Adrenal gland (tissue), 12 donors: ENCODE data around the gene DZIP3. TPM values are rescaled to one million over a fixed set of nuclear protein-coding genes. Genes with fewer than 3 reads are reported as not detected.
A peak's percentile ranks its signal among the peaks of the same experiment; 100 is the strongest.

Source experiments
- DNase-seq, 7 donors: peaks; one replicate each; pipeline ENCODE4 v3.0.0-alpha.2; 2019 to 2020
- H3K27ac ChIP-seq, 5 donors: fragments of 200-600 bp; sonication (generic) in 4 of 5; 1 replicate in 3 of 5; 2 replicates in 2 of 5; pipeline versions ENCODE4 v1.5.1 to v1.8.0; 2016 to 2020; ENCODE audit warnings: mild to moderate bottlenecking in 1 of 5
- H3K27me3 ChIP-seq: fragments of 200-600 bp; 2 replicates; pipeline ENCODE4 v1.8.0; 2021
- H3K36me3 ChIP-seq, 2 donors: fragments of 200-600 bp; replicated peaks in 1 of 2; 1 replicate in 1 of 2; 2 replicates in 1 of 2; pipeline versions ENCODE4 v1.5.1 to v1.8.0; 2018 to 2022
- H3K4me1 ChIP-seq, 2 donors: fragments of 200-600 bp; replicated peaks in 1 of 2; 1 replicate in 1 of 2; 2 replicates in 1 of 2; pipeline versions ENCODE4 v1.5.1 to v1.8.0; 2018 to 2021
- H3K4me3 ChIP-seq, 4 donors: fragments of 200-600 bp; sonication (generic) in 3 of 4; one replicate each; pipeline ENCODE4 v1.5.1; 2016 to 2018
- H3K9me3 ChIP-seq, 3 donors: fragments of 200-600 bp; sonication (generic) in 1 of 3; replicated peaks in 1 of 3; 1 replicate in 2 of 3; 2 replicates in 1 of 3; pipeline versions ENCODE4 v1.5.1 to v1.8.0; 2016 to 2021
- CTCF ChIP-seq, 6 experiments: fragments of 450-650 bp in 4 of 6; fragments of 200-600 bp in 2 of 6; sonication (generic) in 1 of 6; IDR thresholded peaks; 1 replicate in 5 of 6; 2 replicates in 1 of 6; pipeline versions ENCODE4 v1.5.1 to v1.8.0; 2016 to 2021; ENCODE audit warnings: antibody characterized with exemption in 6 of 6, mild to moderate bottlenecking in 2 of 6, moderate library complexity in 1 of 6
- POLR2A ChIP-seq, 2 donors: fragments of 450-650 bp; IDR thresholded peaks; one replicate each; pipeline ENCODE4 v1.6.1; 2017; ENCODE audit warnings: antibody characterized with exemption in 2 of 2, mild to moderate bottlenecking in 2 of 2, moderate library complexity in 1 of 2
- WGBS, 4 donors: extraction: QIAGEN DNeasy Blood & Tissue Kit in 2 of 4; methylation state at CpG; one replicate each; pipeline versions ENCODE4 v1.1.5 to v1.1.7; 2013 to 2017; 5-methylcytosine and 5-hydroxymethylcytosine counted together
- intact Hi-C, 2 donors: fragments of 100-400 bp; cut with DNase I; formaldehyde crosslinking; loops; one replicate each; pipeline versions ENCODE4 v1.14.1 to v1.15.0; 2022 to 2023
- polyA plus RNA-seq, 3 donors: library from polyadenylated mRNA; stranded (reverse); fragments of 200-250 nt in 2 of 3; fragments of 350-450 nt in 1 of 3; fragmentation: Illumina TruSeq in 1 of 3; extraction: RNeasy Lipid Tissue Mini Kit (QIAGEN cat#74804) in 1 of 3; gene quantifications; one replicate each; pipeline ENCODE4 v1.2.3, GENCODE V29; 2013 to 2014
- total RNA-seq, 9 donors: library from RNA; depleted of rRNA in 4 of 9; stranded (reverse); fragments of >200 nt in 4 of 9; fragments of 120-200 nt in 1 of 9; fragmentation: NEBNext Ultra II Directional in 1 of 9; extraction: Animal tissue kit (Norgen Biotek cat#: 25700) in 1 of 9; gene quantifications; one replicate each; pipeline versions ENCODE4 v1.1.0 to v1.2.4, GENCODE V29; 2013 to 2023
- donor health status: healthy with polysubstance abuse.
- donor health status: Bipolar disorder and iron deficiency.
- donor health status: DM: yes; HTN: yes; CAD: no.
- donor health status: DM: no; HTN: no; CAD: no.
- donor health status: DM: no; HTN: no; CAD: no.
- donor health status: DM: yes; HTN: yes; CAD: no.

Gene DZIP3
- total and polyA plus RNA-seq, 12 donors = 8.9 to 39.3 (median 14.7) TPM

DNA sequence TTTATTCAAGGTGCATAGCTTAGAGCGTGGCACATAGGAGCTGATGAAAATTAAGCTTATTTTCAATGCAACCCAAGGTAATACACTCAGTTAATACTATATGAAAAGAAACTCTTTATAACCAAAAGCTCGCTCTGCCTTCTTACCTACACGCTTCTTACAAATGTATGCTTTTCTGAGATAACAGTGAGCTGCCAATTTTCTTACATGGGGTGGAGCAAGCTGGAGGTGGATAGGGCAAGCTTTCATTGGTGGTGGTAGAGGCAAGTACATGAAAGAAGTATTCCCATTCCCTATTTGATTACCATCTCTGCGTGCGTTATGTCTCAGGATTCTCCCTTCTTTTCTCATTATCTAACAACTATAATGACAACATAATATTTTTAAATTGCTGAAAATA is 8.9 kb downstream of the DZIP3 start:
- TF ChIP-seq CTCF (IDR thresholded peaks at IDR 0.05) = no peak
- TF ChIP-seq POLR2A (IDR thresholded peaks at IDR 0.05) = no peak
- Histone ChIP-seq H3K36me3 (no peaks in the 10 kb centered on the region), H3K27ac (no peak overlapping the region), H3K27me3 (no peaks in the 10 kb centered on the region), H3K4me1 (peaks cover 0 to 9% of the 10 kb centered on the region in 2 donors), H3K4me3 (no peak overlapping the region), H3K9me3 (no peaks in the 10 kb centered on the region)
- intact Hi-C loops = no loop called here
- no peak for DNase-seq
- 78 to 95% (median 85%) methylated on average over 5 of the region's 5 CpGs for WGBS, 4 donors

DNA sequence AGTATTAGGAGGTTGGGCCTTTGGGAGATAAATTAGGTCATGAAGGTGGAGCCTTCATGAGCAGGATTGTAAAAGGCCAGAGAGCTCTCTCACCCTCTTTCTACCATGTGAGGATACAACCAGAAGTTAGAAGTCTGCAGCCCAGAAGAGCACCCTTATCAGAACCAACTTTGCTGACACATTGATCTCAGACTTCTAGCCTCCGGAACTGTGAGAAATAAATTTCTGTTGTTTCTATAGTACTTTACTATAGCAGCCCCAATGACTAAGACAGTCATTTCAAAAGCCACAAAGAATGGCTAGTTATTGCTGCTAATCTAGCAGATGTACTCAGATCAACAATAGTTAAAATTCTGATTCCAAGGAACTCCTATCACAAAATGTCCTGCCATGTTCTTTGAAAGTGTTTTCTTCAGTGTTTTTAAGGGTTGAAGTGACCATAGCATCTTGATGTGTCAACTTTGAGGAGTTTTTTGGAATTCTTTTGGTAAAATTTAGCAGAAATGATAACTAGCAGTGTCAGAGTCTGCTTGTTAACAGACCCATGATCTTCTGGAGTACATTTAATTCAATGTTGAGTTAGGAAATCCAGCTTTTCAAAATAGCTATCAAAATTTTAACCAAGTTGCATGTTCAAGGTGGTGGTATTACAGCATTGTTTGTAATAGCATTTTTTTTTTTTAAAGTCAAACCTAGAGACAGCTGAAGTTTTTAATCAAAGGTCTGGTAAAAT is 10.3 kb downstream of the DZIP3 start:
- TF ChIP-seq POLR2A (IDR thresholded peaks at IDR 0.05) (no peak), CTCF (IDR thresholded peaks at IDR 0.05) (no peak)
- Histone ChIP-seq H3K4me3 (no peak overlapping the region), H3K36me3 (no peaks in the 10 kb centered on the region), H3K27ac (no peak overlapping the region), H3K27me3 (no peaks in the 10 kb centered on the region), H3K4me1 (peaks cover 0 to 9% of the 10 kb centered on the region in 2 donors), H3K9me3 (no peaks in the 10 kb centered on the region)
- DNase-seq = no peak
- WGBS, 4 donors = 90 to 93% (median 91%) methylated on average over 1 of the region's 1 CpG
- intact Hi-C loops = no loop called here

- peak in 2 of 7 donors; percentile 10 to 61 for DNase-seq
- no peak overlapping the region for H3K4me3 ChIP-seq
- intact Hi-C loops = no loop called here
- no peaks in the 10 kb centered on the region for H3K9me3 ChIP-seq
- WGBS, 4 donors = 51 to 71% (median 56%) methylated on average over 5 of the region's 5 CpGs
- H3K36me3 ChIP-seq = no peaks in the 10 kb centered on the region
- H3K27ac ChIP-seq = peak overlapping the region in 1 of 5 donors; percentile 30
- no peaks in the 10 kb centered on the region for H3K27me3 ChIP-seq
- TF ChIP-seq POLR2A (IDR thresholded peaks at IDR 0.05) (no peak), CTCF (IDR thresholded peaks at IDR 0.05) (no peak)
- no peaks in the 10 kb centered on the region for H3K4me1 ChIP-seq
These were observed 12.9 kb downstream of the DZIP3 start for GRCh38 chr3:108602249-108602934.

DNA sequence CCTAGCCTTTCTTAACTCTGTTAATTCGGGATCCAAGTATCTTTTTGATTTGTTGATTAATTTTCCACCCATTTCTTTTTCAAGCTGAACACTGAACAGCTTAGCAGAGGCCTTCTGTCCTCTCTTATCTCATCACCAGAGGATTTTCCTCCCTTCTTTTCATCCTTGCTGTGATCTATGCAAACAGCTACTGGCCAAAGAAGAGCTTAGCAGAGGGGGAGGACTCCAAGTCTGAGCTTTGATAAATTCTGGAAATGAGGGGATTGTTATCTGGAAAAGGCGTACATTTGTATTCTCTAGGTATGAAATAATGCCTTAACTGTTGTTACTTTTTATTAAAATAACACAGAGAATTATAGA is 13.4 kb downstream of the DZIP3 start:
- H3K27ac ChIP-seq = peak overlapping the region in 1 of 5 donors; percentile 30
- intact Hi-C loops = no loop called here
- H3K4me3 ChIP-seq = no peak overlapping the region
- H3K9me3 ChIP-seq = no peaks in the 10 kb centered on the region
- WGBS, 4 donors = 63 to 67% (median 65%) methylated on average over 2 of the region's 2 CpGs
- TF ChIP-seq CTCF (IDR thresholded peaks at IDR 0.05) = no peak
- no peak for DNase-seq
- H3K4me1 ChIP-seq = no peaks in the 10 kb centered on the region
- H3K27me3 ChIP-seq = no peaks in the 10 kb centered on the region
- H3K36me3 ChIP-seq = no peaks in the 10 kb centered on the region
